Medulla oblongata (tissue), 1 donor: ENCODE data around the gene SMIM36.
"Not testable (repeated sequence)": the region's sequence is repeated elsewhere in the genome, so short reads cannot be mapped to it uniquely, and the experiment has no call there.

Source experiments
- DNase-seq: peaks from one replicate; pipeline ENCODE4 v3.0.0-alpha.2; 2015; ENCODE audit errors: extremely low spot score

Gene SMIM36

DNA sequence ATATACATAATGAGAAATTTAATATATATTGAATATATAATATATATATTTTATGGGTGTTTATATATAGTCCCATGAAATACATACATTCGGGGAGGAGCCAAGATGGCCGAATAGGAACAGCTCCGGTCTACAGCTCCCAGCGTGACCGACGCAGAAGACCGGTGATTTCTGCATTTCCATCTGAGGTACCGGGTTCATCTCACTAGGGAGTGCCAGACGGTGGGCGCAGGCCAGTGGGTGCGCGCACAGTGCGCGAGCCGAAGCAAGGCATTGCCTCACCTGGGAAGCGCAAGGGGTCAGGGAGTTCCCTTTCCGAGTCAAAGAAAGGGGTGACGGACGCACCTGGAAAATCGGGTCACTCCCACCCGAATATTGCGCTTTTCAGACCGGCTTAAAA is 9.6 kb downstream of the SMIM36 start:
- DNase-seq, result not testable (repeated sequence)

DNA sequence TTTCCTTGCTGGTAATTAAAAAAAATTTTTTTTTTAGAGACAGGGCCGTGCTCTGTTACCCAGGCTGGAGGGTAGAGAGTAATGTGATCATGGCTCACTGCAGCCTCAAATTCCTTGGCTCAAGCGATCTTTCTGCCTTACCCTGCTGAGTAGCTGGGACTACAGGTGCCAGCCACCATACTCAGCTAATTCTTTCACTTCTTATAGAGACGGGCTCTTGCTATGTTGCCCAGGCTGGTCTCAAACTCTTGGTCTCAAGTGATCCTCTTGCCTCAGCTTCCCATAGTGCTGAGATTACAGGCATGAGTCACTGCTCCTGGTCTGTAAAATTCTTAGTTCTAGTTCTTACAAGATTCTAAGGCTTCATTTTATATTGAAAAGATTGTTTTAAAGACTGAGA is 11.1 kb downstream of the SMIM36 start:
- no peak for DNase-seq

DNA sequence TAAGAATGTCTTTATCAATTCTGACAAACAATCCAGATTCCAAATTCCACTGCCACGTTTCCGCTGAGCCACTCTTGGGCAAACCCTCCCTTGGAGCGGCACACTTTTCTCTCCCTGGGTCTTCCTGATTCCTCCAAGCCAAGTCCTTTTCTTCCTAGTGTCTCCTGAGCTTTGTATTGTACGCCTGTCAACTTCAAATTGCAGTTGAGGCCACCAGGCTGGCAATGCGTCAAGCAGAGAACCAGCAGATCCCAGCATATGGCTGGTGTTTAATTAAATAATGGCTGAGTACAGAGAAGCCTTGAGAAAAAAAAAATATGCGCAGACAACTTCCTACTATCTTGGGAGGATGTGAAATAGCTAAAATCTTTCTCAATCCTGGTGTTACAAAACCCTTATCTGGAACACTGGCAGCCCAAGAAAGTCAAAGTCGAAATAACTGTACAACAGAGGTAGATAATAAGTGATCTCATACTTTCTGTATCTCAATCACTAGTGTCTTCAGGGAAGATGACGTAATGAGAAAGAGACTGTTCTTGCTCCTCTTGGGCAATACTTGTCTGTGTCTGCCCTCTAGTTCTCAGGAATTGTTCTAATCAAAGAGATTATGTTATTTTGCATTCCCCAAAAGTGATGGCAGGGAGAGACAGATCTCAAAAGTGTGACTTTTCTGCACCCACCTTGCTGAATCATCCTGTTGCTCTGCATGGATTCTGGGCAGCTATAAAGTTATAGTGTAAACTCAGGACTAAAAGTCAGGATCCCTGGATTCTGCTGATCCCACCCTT is 15.0 kb downstream of the SMIM36 start:
- DNase-seq, result peak; percentile 25

DNA sequence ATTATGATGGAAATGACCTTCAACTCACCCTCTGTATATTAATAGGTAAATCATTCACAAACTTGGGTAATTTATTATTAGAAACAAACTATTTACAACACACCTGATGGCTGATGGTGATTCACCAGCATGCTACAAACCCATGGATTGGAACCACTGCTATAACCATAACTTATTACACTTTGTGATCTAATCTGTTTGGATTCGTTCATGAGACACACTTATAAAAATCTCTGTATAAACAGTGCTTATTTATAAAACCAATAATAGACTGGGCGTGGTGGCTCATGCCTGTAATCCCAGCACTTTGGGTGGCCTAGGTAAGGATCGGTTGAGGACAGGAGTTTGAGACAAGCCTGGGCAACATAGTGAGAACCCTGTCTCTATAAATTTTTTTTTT is 16.0 kb downstream of the SMIM36 start:
- DNase-seq, result no peak

DNA sequence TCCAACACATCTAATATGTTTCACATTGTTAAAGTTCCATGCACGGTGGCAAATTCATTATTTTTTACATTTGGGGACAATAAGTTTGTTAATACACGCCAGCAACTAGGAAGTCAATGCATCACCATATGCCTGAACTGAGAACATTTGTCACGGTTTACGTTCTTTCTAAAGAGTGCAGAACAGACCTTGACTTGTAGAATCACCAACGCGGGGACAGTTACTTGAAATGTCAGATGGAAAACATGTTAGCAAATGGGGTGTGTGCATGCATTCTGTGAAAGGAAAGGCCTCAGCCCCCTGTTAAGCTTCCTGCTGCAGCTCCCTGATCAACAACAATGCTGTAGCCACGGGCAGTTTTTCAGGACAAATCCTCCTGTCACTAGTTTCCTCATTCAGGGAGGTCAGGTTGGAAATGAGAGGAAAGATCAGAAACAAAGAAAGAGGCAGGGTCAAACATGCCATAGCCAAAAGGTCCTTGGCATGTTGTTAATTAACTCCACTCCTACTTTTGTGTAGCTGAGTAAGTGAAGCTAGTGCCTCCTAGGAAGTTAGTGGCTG is 18.4 kb downstream of the SMIM36 start:
- DNase-seq, result no peak

DNA sequence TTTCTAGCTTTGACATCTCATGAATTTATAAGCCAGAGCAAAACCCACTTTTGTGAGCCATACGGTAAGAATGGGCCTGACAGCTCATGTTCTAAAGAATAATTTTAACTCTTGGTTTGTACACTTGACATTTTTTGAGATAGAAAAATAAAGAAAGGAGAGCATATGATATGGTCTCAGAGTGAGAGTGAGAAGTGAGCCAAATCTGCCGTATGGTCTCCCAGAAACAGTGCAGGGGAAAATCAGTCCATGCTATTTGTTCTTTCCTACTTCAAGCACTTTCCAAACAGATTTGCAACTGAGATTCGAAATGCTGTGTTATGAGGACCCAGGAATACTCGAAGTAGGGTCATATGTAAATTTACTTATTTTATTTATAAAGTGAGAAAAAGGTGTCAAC is 20.9 kb downstream of the SMIM36 start:
- DNase-seq, result no peak

DNA sequence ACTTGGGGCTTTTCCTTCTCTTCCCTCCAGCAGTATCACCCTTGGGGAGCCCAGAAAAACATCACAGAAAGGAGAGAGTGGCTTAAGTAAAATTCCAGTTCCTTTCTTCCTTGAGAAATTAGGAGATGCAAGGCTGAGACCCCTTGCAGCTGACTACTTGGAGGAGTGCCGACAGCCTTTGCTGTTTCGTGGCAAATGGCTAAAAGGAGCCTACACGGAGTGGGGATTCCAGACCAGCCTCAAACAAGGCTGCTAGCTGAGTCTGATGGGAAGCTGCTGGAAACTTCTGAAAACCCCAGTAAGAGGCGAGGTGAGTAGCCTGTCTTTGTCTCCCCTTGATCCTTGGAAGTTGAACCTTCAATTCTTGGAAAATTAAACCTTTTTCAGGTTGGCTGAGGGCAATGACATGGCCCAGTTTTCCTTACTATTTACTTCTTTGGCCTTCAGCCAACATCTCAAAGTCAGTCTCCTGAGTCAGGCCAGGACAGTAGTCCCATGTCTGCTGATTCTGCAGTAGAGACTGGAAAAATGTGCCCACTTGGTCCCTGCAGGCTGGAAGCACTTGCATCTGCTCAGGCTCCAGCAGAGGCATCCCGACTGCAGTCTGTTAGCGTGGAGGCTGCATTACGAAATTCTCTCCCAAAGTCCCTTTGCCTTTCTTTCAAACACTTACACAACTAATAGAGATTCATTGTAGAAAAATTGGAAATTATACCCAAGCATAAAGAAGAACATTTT is 23.4 kb downstream of the SMIM36 start:
- no peak for DNase-seq

DNA sequence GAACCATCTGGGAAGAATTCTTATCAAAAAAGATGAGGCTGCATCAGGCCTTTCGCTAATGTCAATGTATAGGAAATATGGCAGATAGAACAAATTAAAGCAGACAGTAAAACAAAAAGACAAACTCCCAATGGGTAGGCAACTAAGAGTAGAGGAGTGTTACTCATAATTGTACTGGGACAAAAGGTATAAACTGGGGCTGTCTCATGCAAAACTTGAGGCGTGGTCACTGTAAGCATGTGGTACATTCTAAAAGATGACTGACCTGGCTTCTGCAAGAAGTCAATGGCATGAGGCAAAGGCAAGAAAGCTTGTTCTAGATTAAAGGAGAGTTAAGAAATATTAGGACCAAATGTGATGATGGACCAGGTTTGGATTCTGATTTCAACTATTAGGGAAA is 26.7 kb downstream of the SMIM36 start:
- no peak for DNase-seq

DNA sequence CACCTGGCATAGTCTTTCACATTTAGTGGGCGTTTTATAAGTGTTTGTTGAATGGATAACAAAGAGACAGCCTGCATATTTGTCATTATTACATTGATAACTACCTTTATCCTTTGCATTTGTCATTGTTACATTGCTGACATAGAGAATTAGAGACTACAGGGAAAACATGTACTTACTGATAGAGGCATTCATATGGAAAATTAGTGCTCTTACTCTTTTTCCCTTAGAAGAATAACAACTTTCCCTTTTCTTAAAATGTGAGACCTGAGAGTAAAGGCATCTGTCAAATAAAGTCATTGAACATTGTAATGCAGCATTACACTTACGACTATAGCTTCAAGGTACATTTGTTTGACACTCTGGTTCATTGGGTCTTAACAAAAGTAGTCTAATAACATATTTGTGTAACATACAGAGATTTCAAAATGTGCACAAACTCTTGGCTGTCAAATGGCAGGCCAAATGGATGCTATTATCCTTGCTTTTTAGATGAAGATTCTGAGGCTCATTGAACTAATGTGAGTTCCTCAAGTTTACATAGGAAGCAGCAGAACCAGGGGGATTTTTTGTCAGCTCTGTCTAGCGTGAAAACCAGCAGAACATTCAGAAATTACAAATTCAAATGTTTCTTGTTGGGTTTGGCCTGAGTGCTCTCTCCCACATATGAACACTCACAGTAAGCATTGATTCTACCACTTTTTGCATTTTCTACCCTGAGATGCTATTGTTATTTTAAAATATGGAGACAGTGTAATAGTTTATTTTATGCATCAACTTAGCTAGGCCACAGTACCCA is 28.5 kb downstream of the SMIM36 start:
- no peak for DNase-seq

DNA sequence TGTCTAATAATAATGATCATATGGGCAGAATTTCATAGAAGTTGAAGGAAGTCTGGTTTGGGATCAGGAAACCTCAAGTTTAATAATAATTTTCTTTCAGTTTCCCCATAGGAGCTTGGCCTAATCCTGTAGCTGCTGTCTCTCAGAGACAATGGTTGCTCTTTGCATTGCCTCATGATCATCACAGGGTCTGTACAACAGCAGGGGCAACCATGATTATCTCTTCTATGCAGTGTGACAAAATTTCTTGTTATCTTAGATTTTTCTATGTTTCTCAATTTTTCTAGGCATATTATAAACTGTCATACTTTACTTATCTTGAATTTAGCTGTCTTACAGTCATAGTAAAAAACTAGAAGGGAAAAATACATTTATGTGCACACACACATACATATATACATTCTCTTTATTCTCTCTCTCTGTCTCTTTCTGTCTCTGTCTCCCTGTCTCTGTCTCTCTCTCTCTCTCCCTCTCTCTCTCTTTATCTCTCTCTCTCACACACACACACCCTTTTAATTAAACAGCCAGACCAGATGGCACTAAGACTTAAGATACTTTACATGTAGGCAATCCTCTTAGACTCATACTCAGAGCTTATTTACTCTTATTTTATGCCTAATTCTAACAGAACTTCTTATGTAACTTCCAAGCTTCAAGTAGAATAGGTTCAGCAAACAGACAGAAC is 30.5 kb downstream of the SMIM36 start:
- no peak for DNase-seq

DNA sequence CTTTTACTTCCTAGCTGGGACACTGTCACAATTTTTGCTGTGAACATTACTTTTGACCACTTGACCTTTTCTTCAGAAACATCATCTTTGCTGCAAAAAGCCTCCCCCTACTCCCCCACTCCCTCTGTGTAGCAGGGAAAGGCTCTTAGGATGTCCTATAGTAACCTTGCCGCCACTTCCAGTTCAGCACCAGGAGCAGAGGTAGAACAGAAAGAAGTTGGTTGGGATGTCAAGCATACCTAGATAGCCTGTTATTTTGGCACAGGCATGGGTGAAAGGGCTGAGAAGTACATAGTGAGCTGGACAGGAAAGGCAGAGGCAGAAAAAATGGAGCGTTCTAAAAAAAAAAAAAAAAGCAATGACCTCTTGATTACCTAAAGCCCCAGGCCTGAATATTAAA is 31.3 kb downstream of the SMIM36 start:
- no peak for DNase-seq

DNA sequence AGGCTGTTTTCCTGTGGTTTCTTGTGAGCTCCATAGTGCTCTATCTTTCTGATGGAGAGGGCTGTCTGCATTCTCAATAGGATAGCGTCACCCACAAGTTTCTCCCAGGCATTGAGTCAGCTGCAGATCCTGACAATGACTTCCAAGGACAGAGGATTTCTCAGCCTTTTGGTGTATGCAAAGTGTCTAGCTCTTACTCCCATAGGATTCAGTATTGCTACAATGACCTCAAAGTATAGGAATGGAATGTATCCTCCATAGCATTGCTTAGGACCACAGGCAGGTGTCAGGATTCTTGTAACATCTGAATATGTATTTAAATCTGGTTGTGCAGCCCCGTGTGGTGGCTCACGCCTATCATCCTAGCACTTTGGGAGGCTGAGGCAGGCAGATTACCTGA is 32.3 kb downstream of the SMIM36 start:
- DNase-seq, result no peak

DNA sequence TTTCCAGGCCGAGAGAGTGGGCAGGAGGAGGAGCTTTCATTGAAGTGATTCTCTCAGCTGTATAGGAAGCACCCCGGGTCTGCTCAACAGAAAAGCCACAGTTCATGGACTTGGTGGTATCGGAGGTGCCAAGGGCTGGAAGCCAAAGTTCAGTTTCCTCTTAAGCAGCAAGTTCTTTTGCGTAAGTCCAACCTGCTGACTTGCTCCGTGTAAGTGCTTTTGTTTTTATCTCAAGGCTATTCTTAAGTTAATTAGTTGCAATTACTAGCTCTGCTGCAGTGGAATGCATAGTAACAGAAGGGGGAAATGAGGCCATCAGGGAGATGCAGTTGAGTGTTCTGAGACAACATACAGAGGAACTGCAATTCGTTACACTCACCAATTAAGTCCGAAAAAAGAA is 44.6 kb downstream of the SMIM36 start:
- DNase-seq, result no peak

DNA sequence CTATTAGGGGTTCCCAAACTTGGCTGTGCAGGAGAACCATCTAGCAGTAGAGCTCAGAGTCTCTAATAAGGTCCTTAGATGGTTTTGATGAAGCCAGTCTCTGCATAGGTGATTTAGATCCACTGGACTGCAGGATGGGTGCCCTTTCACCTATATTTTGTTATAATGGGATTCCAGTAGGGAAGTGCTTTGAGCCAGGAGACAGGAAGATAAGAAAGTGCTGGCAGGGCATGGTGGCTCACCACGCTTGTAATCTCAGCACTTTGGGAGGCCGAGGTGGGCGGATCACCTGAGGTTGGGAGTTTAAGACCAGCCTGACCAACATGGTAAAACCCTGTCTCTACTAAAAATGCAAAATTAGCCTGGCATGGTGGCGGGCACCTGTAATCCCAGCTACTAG is 45.5 kb downstream of the SMIM36 start:
- DNase-seq, result not testable (repeated sequence)

DNA sequence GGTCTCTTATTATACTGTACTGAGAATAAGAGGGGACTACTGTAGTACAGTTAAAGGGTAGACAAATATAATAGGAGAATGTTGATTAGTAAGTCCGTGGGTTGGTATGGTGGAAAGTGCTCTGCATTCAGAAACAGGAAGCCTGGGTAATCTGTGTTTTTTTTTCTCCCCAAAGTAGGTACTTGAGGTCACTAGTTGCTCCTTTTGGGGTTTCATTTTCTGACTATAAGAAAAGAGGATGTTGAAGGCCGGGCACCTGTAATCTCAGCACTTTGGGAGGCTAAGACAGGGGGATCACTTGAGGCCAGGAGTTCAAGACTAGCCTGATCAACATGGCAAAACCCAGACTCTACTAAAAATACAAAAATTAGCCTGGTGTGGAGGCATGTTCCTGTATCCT is 47.7 kb downstream of the SMIM36 start:
- no peak for DNase-seq

DNA sequence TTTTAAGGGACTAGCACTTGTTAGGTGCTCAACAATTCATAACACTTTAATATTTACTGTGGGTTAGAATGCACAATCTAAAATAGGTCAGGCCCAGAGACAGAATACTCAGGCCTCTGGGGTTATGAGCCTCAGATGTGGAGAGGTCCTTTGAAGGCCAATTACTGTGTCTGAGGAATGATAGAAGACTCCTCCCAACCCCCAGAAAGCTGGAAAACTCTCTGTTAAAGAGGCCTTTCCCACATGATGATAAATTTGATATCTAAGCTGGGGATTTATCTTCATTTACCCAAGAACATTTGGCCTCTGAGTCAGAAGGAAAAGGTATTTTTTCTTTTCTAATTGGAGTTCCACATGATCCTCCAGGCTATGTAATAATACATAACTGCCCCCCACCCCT is 48.5 kb downstream of the SMIM36 start:
- no peak for DNase-seq

DNA sequence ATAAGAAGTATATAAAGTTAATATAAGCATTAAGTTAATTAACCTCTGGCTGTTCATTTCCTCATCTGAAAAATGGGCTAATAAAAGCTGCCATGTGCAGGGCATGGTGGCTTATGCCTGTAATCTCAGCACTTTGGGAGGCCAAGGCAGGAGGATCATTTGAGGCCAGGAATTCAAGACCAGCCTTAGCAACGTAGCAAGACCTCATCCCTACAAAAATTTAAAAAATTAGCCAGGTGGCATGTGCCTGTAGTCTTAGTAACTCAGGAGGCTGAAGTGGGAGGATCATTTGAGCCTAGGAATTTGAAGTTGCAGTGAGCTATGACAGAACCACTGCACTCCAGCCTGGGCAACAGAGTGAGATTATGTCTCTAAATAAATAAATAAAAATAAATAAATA is 49.0 kb downstream of the SMIM36 start:
- no peak for DNase-seq

DNA sequence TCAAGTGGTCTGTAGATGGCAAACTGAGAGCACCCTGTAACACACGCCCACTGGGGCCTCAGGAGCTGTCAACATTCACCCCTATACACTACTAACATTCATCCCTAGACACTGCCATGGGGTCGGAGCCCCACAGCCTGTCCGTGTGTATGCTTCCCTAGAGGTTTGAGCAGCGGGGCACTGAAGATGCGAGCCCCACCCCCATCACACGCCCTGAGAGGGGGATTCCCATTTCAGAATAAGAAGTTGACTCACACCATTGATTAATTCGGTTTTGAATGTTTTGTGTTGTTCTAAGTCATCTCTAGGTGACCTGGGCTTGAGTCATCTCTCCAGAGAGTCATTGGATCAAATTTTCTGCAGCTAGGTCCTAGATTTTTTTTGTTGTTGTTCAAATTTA is 52.3 kb downstream of the SMIM36 start:
- DNase-seq, result no peak

DNA sequence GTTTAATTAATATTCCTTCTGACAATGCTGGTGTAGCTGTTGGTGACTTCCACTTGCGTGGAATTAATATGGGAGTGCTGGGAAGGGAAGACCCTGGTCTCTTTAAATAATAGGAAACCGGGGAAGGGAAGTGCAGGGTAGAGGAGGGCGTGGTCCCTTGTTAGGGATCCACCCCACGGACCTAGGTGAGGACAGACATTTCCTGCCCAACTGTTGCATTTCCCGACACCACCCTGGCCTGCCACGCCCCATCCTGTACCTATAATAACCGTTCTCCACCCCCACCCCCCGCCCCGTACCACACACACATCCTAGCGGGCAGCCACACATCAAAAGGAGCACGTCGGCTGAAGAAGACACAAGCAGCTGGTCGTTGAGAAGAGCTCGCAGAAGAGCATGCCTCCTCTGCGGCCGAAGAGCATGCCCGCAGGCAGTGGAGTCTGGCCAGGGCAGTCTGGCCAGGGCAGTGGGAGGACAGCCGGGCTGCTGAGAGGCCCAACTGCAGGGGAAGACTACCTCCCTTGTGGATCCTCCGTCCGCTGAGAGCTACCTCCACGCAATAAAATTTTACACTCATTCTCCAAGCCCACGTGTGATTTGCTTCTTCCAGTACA is 52.9 kb downstream of the SMIM36 start:
- no peak for DNase-seq

DNA sequence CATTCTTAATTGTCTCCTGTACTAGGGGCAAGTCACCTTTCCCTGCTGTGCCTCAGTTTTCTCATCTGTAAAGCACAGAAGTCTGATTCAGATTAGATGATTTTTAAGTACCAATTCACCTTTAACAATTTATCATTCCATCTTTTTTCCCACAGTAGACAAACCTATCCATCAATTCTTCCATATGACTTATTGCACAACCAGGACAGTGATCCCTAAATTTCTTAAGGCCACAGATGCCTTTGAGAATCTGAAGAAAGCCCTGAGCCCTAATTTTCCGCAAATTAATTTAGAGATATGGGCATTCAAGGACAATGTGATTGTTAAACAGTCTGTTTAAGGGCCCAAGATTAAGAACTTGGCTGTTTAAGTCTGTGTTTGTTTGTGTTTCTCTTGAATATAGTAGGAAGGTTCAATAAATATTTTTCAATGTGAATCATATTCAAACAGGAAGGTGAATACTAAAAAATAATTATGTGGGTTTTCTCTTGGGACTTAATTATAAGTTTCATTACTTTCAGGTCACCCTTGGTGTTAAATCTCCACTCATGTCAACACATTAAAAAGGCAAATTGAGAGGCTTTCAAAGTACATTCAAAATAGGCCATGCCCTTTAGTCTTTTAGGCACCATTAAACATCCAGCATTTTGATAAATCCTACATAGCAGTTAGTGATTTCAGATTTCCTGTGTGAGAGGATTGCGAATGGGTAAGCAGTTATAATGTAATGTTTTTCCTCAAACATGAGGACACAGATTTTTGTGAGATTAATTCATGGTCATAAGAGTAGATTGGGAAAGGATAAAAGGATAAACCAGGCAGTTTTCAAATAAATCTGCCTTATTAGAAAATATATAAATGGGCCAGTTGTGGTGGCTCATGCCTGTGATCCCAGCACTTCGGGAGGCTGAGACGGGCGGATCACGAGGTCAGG is 54.7 kb downstream of the SMIM36 start:
- no peak for DNase-seq
